Neutrophil (primary cell): ENCODE data around the gene GALR1.

Experiments
- H3K27ac ChIP-seq: fragments of 200-600 bp; sonication (generic); 2 replicates; pipeline ENCODE4 v1.5.1; 2016; ENCODE audit warnings: mild to moderate bottlenecking, moderate library complexity
- H3K27me3 ChIP-seq: fragments of 200-600 bp; sonication (generic); 2 replicates; pipeline ENCODE4 v1.6.0; 2016; ENCODE audit warnings: mild to moderate bottlenecking
- H3K36me3 ChIP-seq: fragments of 200-600 bp; sonication (generic); 2 replicates; pipeline ENCODE4 v1.5.1; 2017
- H3K4me1 ChIP-seq, 2 experiments: fragments of 200-600 bp in 1 of 2; sonication (generic) in 1 of 2; 1 replicate in 1 of 2; 2 replicates in 1 of 2; pipeline versions ENCODE4 v1.5.1 to v1.6.1; 2013 to 2016; ENCODE audit warnings: low read depth in 1 of 2, low read length in 1 of 2, mild to moderate bottlenecking in 1 of 2, moderate library complexity in 1 of 2; ENCODE audit not compliant: control insufficient read depth in 1 of 2, insufficient read depth in 1 of 2
- H3K4me3 ChIP-seq, 2 experiments: fragments of 200-600 bp in 1 of 2; sonication (generic) in 1 of 2; 1 replicate in 1 of 2; 2 replicates in 1 of 2; pipeline ENCODE4 v1.5.1; 2013 to 2016; ENCODE audit warnings: low read depth in 1 of 2, low read length in 1 of 2, mild to moderate bottlenecking in 1 of 2, moderate library complexity in 1 of 2
- H3K9me3 ChIP-seq: fragments of 200-600 bp; sonication (generic); 2 replicates; pipeline ENCODE4 v1.5.1; 2016
- TF ChIP-seq, protein P1 (sequence below): fragments of 200-600 bp; sonication (generic); IDR thresholded peaks from 2 replicates; pipeline ENCODE4 v1.5.1; 2016; ENCODE audit warnings: antibody characterized with exemption

GALR1 gene

DNA sequence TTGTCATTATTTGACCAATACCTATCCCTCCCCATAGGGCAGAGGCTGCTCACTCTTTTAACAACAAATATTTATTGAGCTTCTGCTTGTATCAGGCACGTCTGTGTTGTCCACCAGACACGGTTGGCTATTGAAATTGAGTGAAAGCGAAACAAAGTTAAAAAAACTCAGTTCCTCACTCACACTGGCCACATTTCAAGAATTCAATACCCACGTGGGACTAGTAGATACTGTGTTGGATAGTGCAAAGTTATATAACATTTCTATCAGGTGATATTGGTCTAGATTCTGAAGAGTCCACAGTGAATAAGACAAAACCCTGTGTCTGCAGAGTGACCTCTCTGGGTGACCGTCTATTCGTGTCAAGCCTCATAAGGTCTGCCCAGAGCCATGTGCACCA, 43.9 kb upstream of the GALR1 start:
- Histone ChIP-seq H3K27me3 (no peaks in the 10 kb centered on the region), H3K27ac (no peak overlapping the region), H3K4me1 (peaks cover 16% of the 10 kb centered on the region in 2 experiments), H3K4me3 (no peak overlapping the region), H3K36me3 (no peaks in the 10 kb centered on the region), H3K9me3 (no peaks in the 10 kb centered on the region)
- TF ChIP-seq, protein P1, sequence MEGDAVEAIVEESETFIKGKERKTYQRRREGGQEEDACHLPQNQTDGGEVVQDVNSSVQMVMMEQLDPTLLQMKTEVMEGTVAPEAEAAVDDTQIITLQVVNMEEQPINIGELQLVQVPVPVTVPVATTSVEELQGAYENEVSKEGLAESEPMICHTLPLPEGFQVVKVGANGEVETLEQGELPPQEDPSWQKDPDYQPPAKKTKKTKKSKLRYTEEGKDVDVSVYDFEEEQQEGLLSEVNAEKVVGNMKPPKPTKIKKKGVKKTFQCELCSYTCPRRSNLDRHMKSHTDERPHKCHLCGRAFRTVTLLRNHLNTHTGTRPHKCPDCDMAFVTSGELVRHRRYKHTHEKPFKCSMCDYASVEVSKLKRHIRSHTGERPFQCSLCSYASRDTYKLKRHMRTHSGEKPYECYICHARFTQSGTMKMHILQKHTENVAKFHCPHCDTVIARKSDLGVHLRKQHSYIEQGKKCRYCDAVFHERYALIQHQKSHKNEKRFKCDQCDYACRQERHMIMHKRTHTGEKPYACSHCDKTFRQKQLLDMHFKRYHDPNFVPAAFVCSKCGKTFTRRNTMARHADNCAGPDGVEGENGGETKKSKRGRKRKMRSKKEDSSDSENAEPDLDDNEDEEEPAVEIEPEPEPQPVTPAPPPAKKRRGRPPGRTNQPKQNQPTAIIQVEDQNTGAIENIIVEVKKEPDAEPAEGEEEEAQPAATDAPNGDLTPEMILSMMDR: no peak

DNA sequence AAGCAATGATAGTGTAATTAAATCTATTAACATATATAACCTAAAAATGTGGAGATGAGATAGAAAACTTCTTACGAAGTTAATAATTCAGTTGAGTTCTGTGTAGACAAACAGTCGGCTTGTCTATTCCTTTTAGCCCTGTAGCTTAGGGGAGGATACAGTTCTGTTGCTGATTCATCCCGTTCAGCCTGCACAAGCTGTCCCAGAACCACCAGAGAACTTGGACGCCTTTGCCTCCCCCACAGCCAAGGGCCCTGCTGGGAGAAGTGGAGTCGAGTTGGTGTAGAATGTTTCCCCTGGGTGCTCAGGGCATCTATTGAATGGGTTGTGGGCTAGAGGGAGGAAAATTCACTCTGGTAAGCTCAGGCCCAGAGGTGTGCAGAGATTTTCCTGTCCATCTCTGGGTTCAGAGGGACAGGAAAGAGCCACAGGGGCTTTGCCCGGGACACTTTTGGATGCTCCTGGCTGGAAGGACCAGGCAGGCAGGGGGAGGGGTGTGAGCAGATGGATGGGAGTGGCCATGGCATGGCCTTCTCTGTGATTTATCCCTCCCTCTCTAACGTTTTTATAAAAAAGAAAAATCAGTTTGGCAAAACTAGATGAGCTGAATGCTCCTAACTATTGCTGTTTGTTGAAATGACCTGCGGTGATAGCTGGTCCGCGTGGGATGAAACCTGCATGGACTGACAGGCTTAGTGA, 42.8 kb upstream of the GALR1 start:
- peaks cover 19 to 21% of the 10 kb centered on the region in 2 experiments for H3K4me1 ChIP-seq
- H3K27me3 ChIP-seq: no peaks in the 10 kb centered on the region
- H3K27ac ChIP-seq: no peak overlapping the region
- no peaks in the 10 kb centered on the region for H3K9me3 ChIP-seq
- no peak overlapping the region for H3K4me3 ChIP-seq
- TF ChIP-seq, protein P1: no peak
- H3K36me3 ChIP-seq: no peaks in the 10 kb centered on the region

DNA sequence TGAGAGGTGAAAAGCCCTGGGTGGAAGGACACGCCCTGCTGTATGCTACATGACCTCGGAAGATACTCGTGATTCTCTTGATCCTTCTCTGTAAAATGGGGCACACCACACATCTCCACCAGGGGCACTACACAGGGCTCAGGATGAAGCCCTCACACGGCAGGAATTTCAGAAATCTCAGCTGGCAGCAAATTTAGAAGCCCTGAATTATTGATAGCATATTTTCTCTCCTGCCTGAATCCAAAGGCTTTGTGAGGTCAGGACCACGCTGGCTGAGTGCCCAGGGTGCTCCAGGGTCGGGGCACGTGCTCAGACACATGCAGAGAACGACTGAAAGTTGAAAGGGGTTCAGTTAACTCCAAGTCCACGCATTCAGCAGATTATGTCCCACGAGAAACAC, 42.1 kb upstream of the GALR1 start:
- TF ChIP-seq, protein P1: peak; percentile 47
- Histone ChIP-seq H3K9me3 (no peaks in the 10 kb centered on the region), H3K27ac (no peak overlapping the region), H3K36me3 (no peaks in the 10 kb centered on the region), H3K4me1 (peaks cover 19 to 23% of the 10 kb centered on the region in 2 experiments), H3K4me3 (no peak overlapping the region), H3K27me3 (no peaks in the 10 kb centered on the region)

DNA sequence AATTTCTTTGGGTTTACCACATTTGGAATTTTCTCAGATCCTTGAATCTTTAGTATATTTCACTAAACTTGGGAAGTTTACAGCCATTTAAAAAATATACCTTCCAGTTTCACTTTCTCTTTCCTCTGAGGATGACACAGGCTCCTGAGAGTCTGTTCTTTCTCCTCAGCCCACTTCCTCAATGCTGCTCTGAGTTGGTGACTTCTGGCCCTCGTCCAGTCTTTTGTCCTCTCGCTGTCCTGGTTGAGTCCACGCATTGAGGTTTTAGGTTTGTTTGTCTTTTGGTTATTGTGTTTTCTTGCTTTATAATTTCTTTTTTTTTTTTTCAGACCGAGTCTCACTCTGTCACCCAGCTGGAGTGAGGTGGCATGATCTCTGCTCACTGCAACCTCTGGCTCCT, 40.7 kb upstream of the GALR1 start:
- Histone ChIP-seq H3K4me1 (peaks cover 19 to 23% of the 10 kb centered on the region in 2 experiments), H3K9me3 (no peaks in the 10 kb centered on the region), H3K27me3 (no peaks in the 10 kb centered on the region), H3K27ac (peak overlapping the region; percentile 87), H3K36me3 (no peaks in the 10 kb centered on the region), H3K4me3 (peak overlapping the region; percentile 53 to 58)
- TF ChIP-seq, protein P1: no peak

DNA sequence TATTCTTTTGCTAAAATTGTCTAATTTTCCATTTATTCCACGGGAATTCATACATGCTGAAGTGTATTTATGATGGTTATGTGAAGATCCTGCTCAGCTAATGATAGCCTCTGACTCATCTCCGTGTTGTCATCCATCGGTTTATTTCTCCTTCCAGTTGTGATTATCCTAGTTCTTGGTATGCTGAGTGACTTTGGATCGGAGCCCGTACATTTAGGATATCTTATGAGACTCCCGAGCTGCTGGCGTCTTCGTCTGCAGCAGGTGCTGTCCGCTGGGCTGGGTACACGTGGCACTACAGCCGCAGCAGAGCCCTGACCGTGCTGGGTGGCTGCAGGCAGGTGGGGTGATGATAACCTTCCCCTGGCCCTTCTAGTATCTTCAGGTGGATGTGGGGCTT, 40.1 kb upstream of the GALR1 start:
- H3K27ac ChIP-seq: peak overlapping the region; percentile 87
- H3K36me3 ChIP-seq: no peaks in the 10 kb centered on the region
- TF ChIP-seq, protein P1: no peak
- no peaks in the 10 kb centered on the region for H3K27me3 ChIP-seq
- no peaks in the 10 kb centered on the region for H3K9me3 ChIP-seq
- peak overlapping the region in 1 of 2 experiments; percentile 53 for H3K4me3 ChIP-seq
- H3K4me1 ChIP-seq: peaks cover 19 to 23% of the 10 kb centered on the region in 2 experiments
